Measurements from ENCODE around the gene GTF3C2.

Gene GTF3C2, protein sequence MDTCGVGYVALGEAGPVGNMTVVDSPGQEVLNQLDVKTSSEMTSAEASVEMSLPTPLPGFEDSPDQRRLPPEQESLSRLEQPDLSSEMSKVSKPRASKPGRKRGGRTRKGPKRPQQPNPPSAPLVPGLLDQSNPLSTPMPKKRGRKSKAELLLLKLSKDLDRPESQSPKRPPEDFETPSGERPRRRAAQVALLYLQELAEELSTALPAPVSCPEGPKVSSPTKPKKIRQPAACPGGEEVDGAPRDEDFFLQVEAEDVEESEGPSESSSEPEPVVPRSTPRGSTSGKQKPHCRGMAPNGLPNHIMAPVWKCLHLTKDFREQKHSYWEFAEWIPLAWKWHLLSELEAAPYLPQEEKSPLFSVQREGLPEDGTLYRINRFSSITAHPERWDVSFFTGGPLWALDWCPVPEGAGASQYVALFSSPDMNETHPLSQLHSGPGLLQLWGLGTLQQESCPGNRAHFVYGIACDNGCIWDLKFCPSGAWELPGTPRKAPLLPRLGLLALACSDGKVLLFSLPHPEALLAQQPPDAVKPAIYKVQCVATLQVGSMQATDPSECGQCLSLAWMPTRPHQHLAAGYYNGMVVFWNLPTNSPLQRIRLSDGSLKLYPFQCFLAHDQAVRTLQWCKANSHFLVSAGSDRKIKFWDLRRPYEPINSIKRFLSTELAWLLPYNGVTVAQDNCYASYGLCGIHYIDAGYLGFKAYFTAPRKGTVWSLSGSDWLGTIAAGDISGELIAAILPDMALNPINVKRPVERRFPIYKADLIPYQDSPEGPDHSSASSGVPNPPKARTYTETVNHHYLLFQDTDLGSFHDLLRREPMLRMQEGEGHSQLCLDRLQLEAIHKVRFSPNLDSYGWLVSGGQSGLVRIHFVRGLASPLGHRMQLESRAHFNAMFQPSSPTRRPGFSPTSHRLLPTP

DNA sequence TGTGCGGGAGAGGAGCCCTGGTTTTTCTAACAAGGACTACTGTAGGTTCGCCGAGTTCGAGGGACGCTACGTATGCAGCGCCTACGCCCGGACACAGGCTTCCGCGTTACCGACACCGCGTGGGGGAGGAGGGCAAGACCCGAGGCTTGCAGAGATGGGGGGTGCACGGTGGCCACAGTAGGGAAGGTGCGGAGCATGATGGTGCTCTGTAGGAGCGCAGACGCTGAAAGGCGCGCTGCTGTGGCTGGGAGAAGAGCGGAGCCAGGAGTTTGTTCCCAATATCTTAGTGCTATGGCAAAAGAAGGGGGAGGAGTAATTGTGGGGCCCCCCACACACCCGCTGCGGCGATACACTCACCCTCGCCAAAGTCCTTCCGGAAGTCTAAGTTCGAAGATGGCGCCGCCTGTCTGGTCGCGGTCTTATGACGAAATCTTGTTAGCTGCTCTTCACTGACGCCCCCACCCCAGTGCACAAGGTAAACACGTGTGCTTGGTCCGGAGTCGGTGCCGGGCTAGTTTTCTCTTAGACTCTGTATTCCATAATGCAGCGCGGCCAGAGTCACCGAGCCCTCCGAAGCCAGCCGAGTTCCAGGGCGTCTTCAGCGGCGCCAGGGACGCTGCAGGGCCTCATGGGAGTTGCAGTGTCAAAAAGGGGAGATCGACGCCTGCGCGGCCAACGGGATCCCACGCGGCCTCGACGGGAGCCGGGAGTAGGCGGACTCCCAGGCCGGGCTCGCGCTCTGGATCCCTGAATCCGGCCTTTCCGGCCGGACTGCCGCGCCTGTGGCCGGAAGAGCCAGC, at the start of gene GTF3C2:
GTF3C2 (minus strand) TSS at position 383 of the 800 bp plus-strand sequence. CDS start 13,210 bp downstream, outside the sequence.
- DNase-seq (ENCODE audit: low read depth, low spot score): peak; percentile 98

DNA sequence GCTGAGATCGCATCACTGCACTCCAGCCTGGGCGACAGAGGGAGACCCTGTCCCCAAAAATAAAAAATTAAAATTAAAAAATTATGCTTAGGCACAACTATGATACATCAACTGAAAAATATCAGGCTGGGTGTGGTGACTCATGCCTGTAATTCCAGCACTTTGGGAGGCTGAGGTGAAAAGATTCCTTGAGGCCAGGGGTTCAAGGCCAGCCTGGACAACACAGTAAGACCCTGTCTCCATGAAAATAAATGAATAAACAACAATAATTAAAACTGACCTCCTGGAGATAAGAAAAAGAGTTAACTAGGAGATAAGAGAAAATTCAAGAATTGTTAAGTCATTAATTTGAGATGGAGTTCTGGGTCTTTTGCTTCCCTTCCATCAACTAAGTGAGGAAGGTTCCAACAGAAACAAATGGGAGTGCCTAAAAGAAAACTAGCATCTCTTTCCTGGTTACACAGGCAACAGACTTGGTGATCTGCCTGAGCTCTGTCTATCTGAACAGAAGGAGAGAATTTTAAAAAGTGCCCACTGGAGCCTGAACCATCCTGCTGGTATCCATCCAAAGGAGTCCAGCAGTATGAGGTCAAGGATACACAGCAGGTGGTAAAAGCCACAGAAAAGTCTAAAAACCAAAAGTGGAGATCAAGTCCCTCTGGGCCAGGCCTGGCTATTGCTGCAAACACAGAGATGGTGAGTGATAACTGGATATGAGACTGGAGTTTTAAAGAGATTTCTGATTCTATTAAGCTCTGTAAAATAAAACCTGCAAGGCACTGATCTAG, 44.0 kb upstream of the GTF3C2 start:
- peak; percentile 60 for DNase-seq (ENCODE audit: low read depth, low spot score)

DNA sequence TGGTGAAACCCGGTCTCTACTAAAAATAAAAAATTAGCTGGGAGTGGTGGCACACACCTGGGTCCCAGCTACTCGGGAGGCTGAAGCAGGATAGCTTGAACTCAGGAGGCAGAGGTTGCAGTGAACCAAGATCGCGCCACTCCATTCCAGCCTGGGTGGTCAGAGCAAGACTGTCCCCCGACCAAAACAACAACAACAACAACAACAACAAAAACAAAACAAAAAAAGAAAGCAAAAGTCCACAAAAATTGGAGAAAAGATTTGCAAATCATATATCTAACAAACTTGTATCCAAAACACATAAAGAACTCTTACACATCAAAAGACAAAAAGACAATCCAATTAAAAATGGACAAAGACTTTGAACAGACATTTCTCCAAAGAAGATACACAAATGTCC, 42.4 kb upstream of the GTF3C2 start:
- no peak for DNase-seq (ENCODE audit: low read depth, low spot score)

DNA sequence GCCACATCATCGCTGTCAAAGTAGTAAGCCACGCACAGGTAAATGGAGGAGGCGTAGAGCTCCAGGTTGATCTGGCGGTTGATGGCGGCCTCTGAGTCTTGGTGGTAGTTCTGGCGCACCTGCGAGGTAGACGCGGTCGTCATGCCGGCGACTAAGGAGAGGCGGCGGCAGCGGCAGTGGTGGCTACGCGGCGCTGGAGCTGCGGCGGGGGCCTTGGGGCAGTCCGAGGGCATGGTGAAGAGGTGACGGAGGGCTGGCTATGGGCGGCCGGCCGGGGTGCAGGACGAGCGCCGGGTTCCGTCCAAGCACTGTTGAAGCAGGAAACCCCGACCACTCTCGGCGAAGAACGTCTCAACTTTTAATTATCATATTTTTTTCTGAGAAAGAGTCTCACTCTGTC, 36.7 kb upstream of the GTF3C2 start:
- no peak for DNase-seq (ENCODE audit: low read depth, low spot score)

DNA sequence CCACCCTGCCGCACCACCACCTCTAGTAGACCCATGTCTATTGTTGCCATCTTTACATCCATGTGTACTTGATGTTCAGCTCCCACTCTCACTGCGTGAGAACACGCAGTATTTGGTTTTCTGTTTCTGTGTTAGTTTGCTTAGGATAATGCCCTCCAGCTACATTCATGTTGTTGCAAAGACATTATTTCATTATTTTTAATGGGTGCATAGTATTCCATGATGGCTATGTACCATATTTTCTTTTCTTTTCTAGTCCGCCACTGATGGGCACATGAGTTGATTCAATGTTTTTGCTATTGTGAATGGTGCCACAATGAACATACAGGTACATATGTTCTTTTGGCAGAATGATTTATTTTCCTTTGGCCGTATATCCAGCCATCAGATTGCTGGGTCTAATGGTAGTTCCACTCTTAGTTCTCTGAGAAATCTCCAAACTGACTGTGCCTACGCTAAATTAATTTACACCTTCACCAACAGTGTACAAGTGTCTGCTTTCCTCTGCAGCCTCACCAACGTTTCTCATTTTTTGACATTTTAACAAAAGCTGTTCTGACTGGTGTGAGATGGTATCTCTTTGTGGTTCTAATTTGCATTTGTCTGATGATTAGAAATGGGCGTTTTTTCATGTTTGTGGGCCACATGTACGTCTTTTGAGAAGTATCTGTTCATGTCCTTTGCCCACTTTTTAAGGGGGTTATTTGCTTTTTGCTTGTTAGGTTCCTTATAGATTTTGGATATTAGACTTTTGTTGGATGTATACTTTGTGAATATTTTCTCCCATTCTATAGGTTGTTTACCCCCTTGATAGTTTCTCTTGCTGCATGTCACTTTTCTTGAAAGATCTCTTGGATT, 34.5 kb upstream of the GTF3C2 start:
- DNase-seq (ENCODE audit: low read depth, low spot score): no peak

DNA sequence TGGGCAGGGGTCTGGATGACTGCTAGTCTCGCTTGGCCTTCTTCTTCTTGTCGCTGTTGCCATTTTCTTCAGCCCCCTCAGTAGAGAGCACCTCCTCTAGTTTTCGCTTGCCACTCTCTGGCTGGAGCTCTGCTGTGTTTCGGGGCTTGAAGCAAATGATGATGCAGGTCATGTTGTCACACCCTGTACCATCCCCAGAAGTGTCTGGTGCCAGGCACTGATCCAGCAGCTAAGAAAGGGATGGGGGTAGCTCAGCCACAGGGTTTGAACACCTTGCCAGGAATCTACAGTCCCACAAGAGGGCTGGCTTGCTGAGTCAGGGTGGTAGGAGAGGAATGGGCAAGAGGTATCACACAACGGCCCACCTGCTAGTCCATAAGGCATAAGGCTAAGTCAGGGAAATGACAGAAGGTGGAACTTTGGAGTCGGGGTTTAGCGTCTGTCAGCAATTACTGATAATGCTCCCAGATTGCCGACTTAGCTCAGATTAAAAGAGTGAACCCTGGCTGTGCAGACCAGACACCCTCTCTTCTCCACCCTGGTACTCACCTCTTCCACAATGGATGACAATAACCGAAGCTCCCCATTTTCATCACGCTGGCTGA, 25.1 kb upstream of the GTF3C2 start:
- DNase-seq (ENCODE audit: low read depth, low spot score): no peak

DNA sequence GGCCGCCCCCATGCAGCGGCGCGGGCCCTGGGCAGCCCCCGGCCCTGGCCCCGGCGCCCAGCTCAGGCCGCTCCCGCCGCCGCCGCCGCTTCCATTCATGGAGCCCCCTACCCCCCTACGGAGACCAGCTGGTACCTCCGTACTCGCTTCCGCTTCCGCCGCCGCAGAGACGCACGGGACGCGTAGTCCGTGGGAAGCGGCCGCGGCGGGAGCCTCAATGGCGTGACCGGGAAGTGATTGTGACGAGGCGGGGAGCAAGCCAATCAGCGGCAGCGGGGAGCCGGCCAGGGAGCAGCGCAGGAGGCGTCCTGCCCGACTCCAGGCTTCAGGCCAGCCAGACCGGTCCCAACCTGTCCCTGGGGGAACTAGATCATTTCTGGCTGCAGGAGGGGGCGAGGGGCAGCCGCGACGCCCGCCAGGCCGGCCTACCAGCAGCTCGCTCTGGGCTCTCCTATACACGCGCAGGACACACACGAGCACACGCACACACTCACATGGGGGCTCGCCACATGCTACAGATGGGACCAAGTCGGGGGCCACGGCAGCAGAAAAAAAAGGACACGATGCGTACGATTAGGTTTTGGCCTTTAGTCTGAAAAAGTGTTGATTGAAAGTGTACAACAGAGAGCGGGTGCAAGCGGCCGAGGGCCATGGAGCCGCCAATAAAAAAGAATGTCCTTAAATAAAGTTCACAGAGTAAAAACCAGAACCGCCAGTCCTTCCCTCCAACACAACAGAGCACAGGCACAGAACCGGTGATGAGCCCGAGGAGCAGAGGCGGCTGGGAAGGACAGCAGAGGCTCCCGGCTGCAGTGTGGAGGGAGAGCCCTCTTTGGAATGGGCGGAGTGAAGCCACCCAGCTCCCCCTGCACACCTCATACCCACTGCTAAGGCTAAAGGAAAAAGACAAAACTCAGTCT, 24.3 kb upstream of the GTF3C2 start, which contains the start of gene ZNF513:
ZNF513 (minus strand) TSS at position 109 of the 920 bp plus-strand sequence. CDS start 208 bp downstream, outside the sequence.
- peak; percentile 99 for DNase-seq (ENCODE audit: low read depth, low spot score)

DNA sequence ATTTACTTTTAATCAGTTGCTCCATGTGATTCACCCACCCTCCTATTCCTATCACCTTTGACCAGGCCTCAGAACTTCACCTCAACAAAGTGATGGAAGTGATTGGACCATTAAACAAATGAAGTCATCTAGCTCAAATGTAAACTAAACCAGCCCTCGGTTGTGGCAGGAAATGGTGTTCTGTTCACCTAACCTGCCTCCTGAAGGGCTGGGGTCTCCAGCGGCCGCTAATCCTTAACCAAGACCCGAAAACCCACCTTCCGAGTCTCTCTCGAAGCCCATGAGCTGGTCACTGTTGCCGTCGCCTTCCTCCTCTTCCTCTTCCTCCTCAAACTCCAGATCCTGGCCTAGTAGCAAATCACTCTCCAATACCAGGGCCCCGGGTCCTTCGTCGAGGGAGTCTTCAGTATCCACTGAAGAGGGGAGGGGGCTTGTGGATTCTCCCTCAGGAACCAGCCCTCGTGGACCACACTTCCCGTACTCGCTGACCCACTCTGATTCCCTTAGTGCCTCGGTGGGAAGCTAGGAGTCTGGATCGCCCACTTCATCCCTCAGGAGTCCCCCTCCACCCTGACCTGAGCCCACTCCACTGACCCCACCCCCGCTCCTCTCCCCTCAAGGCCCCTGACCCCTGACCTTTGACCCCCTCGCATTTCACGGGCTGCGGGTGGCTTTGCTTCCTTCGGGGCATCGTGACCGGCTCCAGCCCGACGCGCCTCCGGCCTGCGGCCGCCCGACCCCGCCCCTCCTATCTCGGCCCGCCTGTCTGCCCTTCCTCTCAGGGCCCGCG, 23.5 kb upstream of the GTF3C2 start:
- DNase-seq (ENCODE audit: low read depth, low spot score): peak; percentile 51

DNA sequence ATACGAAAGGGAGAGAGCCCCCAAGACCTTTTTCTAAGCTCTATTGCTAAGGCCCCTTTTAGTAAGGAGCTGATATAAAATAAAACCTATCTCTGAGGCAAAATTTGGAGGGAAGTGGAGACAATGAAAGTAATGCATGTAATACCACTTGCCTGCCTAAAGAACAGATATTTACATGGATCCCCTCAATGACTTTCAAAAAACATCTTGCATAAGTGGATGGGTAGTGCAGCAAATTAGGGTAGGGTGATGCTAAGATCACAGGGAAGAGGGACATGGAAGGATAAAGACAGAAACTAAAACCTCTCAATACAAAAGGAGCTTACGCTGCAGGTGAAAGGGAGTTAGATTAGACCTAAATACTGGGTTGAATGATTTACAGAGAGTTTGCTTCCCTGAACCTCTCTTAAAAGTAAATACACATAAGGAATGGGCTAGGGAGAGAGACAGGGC, 22.8 kb upstream of the GTF3C2 start:
- DNase-seq (ENCODE audit: low read depth, low spot score): no peak

DNA sequence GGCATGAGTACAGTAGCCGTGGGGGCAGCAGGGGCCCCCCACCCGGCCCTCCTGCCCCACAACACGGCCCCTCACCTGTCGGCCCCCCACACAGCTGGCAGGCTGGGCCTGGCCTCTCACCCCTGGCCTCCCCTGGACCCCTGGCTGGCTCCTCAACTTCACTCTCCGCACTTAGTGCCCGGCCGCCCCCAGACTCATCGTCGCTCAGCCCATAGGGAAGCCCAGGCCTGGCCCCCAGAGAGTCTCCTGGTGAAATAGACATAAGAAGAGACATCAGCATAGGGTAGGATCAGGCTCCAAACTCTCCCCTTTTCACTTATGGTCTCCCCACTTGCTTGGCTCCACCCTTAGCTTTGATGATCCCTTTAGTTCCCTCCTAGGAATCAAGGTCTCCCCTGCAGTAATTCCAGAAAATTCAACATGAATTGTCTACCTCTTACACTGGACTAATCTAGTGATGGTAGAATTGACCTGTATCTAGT, 22.3 kb upstream of the GTF3C2 start:
- no peak for DNase-seq (ENCODE audit: low read depth, low spot score)

DNA sequence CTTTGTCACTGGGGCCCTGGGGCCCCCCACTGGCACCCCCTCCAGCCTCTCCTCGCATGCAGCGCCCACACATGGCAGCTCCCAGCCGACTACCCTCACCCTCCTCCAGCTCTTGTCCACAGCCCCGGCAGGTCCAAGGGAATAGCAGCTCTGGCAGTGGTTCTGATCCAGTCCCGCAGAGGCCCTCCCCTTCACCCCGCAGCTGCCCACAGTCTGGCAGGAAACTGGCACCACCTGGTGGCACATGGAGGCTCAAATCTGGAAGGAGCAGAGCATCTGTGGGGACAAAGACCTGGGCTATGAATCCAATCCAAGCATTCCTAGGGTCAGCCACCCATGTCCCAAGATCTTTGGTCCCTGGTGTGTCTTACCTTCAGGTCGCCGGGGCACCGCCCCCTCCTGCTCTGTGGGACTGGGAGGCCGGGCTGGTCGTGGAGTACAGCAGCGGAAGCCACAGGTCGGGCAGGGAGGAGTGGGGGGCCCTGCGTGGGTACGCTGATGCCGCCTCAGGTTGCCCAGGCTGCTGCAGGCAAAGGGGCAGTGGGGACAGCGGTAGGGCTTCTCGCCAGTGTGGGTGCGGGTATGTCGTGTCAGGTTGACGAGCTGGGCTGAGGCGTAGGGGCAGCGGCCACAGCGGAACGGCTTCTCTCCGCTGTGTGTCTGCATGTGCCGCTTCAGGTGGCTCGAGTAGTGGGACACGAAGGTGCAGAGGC, 21.7 kb upstream of the GTF3C2 start:
- peak; percentile 34 for DNase-seq (ENCODE audit: low read depth, low spot score)

DNA sequence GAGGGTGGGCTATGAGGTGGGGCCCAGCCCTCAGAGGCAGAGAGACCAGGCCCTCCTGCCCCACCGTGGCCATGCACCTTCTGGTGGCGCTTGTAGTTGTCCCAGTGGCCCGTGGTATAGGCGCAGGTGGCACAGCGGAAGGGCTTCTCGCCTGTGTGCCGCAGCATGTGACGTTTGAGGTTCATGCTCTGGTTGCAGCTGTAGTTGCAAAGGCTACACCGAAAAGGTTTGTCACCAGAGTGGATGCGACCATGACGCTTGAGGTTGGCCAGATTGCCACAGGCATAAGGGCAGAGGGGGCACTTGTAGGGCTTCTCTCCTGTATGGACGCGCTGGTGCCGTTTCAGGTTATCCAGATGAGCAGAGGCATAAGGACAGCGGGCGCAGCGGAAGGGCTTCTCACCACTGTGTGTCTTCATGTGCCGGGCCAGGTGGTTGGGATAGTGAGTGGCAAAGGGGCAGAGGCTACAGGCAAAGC, 21.1 kb upstream of the GTF3C2 start:
- DNase-seq (ENCODE audit: low read depth, low spot score): no peak

DNA sequence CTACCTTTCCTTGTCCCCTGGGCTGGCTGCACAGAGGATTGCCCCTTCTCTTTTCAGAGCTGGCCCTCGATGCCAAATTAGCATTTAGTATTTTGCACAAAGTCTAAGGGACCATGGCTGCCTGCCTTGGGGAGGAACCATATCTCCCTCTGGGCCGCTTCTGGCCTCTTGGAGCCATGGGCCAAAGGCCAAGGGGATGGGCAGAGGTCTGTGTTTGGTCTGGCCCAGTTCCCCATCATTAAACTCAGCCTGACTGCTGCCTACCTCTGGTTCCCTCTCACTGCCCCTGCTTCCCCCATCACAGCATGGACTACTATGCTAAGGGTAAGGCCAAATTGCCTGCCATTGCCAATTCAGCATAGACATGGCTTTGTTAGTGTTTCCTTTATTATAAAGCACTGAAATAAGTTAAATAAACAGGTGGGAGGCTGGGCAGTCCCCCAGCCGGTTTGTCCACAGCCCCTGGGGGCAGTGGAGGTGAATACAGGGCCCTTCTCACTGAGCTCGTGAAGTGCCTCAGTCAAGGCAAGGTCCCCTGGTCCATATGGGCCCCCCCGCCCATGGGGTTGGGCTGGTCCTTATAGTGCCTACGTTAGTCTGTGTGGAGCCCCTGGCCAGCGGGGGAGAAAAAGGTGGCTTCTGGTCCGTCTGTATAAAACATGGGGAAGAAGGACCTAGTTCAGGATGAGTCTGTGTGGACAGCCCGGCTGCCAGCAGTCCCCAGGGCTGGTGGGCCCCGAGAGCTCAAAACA, 20.5 kb upstream of the GTF3C2 start:
- no peak for DNase-seq (ENCODE audit: low read depth, low spot score)

DNA sequence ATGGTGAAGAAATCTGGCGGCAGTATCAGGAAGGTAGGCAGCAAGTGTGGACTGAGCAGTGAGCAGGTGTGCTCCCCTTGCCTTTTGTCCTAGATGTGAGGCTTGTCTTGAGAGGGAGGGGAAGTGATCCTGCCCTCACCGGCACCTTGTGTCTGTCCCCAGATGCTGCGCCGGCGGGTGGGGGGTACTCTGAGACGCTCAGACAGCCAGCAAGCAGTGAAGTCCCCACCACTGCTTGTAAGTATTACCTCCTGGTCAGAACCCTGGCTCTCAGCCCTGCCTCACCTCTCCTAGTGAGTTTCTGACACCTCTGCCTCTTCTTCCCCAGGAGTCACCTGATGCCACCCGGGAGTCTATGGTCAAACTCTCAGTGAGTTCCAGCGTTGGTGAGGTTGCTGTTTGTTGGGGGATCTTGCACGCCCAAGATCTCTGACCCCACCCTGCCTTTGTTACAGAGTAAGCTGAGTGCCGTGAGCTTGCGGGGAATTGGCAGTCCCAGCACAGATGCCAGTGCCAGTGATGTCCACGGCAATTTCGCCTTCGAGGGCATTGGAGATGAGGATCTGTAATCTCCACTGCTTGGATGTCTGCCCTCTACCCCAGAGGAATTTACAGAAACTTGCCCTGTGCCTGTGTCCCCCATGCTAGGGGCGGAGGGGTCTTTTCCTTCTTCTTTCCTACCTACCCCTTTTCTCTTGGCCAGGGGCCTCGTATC, 19.7 kb upstream of the GTF3C2 start:
- DNase-seq (ENCODE audit: low read depth, low spot score): no peak

DNA sequence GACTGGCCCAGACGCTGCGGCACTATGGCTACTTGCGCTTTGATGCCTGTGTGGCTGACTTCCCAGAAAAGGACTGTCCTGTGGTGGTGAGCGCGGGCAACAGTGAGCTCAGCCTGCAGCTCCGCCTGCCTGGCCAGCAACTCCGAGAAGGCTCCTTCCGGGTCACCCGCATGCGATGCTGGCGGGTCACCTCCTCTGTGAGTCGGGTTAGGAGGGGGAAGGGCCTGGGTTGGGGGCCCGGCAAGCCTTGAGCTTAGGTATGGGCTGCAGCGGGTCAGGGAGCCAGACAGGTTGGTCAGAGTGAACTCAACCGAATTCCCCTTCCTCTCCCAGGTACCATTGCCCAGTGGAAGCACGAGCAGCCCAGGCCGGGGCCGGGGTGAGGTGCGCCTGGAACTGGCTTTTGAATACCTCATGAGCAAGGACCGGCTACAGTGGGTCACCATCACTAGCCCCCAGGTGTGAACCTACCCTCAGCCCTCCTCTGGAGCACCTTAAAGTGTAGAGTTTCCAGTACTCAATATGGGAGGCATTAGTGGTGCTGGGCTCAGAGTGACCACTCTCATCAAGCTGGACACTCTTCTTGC, 19.0 kb upstream of the GTF3C2 start:
- no peak for DNase-seq (ENCODE audit: low read depth, low spot score)
